H1 (cell line): ENCODE data around the gene TBC1D22A. TPM values are rescaled to one million over a fixed set of nuclear protein-coding genes. Genes with fewer than 3 reads are reported as not detected.

Experiments
- EZH2 ChIP-seq: fragments of 200-600 bp; sonication (generic); IDR thresholded peaks from 2 replicates; pipeline ENCODE4 v1.7.1; 2012; ENCODE audit warnings: low read depth, mild to moderate bottlenecking, moderate library complexity, low read length, inconsistent platforms; ENCODE audit not compliant: severe bottlenecking
- JUND ChIP-seq: IDR thresholded peaks from 2 replicates; pipeline ENCODE4 v1.6.1; 2011; ENCODE audit warnings: mild to moderate bottlenecking, improper control_type of control experiment, low read length
- KDM1A ChIP-seq: fragments of 200-600, 300-600 bp; sonication (generic); IDR thresholded peaks from 2 replicates; pipeline ENCODE4 v1.7.1; 2016; ENCODE audit warnings: mild to moderate bottlenecking, low read length, borderline replicate concordance
- MAX ChIP-seq: IDR thresholded peaks from 2 replicates; pipeline ENCODE4 v1.6.1; 2012; ENCODE audit warnings: inconsistent platforms
- SP2 ChIP-seq: IDR thresholded peaks from 2 replicates; pipeline ENCODE4 v1.6.1; 2012; ENCODE audit warnings: mild to moderate bottlenecking, low read length, inconsistent platforms
- polyA plus RNA-seq, 7 experiments: library from polyadenylated mRNA; depleted of rRNA in 3 of 7; stranded (reverse) in 5 of 7; unstranded in 2 of 7; fragments of >200 nt in 5 of 7; fragments of 200-250 nt in 2 of 7; gene quantifications; 1 replicate in 5 of 7; 2 replicates in 1 of 7; 4 replicates in 1 of 7; pipeline versions ENCODE4 v1.2.1 to v1.2.3, GENCODE V29; 2011 to 2013; ENCODE audit warnings: missing spikeins in 2 of 7, mixed read lengths in 2 of 7
- total RNA-seq: library from RNA; stranded (reverse); fragmentation: NEBNext Ultra II Directional; extraction: Animal tissue kit (Norgen Biotek cat#: 25700); gene quantifications from 2 replicates; pipeline ENCODE4 v1.2.1, GENCODE V29; 2021
- TF ChIP-seq, protein P1 (sequence below): IDR thresholded peaks from 2 replicates; pipeline ENCODE4 v1.6.1; 2011; ENCODE audit warnings: low read depth, mild to moderate bottlenecking, low read length; ENCODE audit not compliant: insufficient read depth

The TBC1D22A gene
- total and polyA plus RNA-seq, 2 of the 8 experiments (the other 6 are each of a cell fraction or from before 2014, with no cell fraction given), result 11.9 to 18.4 TPM

GRCh38 chr22:47011859-47012258, 249.4 kb downstream of the TBC1D22A start (continued):
- TF ChIP-seq KDM1A, result no peak
- no peak for TF ChIP-seq MAX
- TF ChIP-seq, protein P1, sequence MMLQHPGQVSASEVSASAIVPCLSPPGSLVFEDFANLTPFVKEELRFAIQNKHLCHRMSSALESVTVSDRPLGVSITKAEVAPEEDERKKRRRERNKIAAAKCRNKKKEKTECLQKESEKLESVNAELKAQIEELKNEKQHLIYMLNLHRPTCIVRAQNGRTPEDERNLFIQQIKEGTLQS, result no peak
- TF ChIP-seq EZH2, result no peak
- no peak for TF ChIP-seq JUND
- TF ChIP-seq SP2, result no peak
